H1 (cell line): Measurements from ENCODE around the gene SYNGR3. TPM values are rescaled to one million over a fixed set of nuclear protein-coding genes. Genes with fewer than 3 reads are reported as not detected.
A peak's percentile ranks its signal among the peaks of the same experiment; 100 is the strongest.
"Not testable (repeated sequence)": the region's sequence is repeated elsewhere in the genome, so short reads cannot be mapped to it uniquely, and the experiment has no call there.

Experiments
- CTCF ChIA-PET: fragments of 300-600 bp; sonication (Branson Sonifier 250); formaldehyde crosslinking; loops from one replicate; lab custom pipeline; 2021; ENCODE audit not compliant: partially characterized antibody; lab: Charles Lee
- POLR2A ChIA-PET: fragments of 300-600 bp; sonication (Branson Sonifier 250); formaldehyde crosslinking; loops from one replicate; lab custom pipeline; 2021; ENCODE audit warnings: inconsistent platforms; ENCODE audit not compliant: partially characterized antibody; lab: Charles Lee
- DNase-seq, 2 experiments: peaks; one replicate each; pipeline versions ENCODE4 v3.0.0 to v3.0.0-alpha.2; 2010 to 2022; ENCODE audit warnings: low spot score in 2 of 2, low read depth in 1 of 2, mixed read lengths in 1 of 2
- FAIRE-seq: peaks from 2 replicates; lab custom pipeline; 2011; peaks lifted over from hg19 to GRCh38; lab: Jason Lieb, UNC
- H2AFZ ChIP-seq: 2 replicates; pipeline ENCODE4 v1.8.1; 2012; ENCODE audit warnings: low read length, inconsistent platforms
- H2AK5ac ChIP-seq: 2 replicates; pipeline ENCODE4 v1.6.1; 2013; ENCODE audit warnings: low read depth, low read length
- H2BK120ac ChIP-seq: replicated peaks from 2 replicates; pipeline ENCODE3; 2013; ENCODE audit warnings: low read depth, low read length, inconsistent platforms
- H2BK12ac ChIP-seq: 2 replicates; pipeline ENCODE4 v1.6.1; 2013; ENCODE audit warnings: low read depth, low read length
- H2BK15ac ChIP-seq: 2 replicates; pipeline ENCODE4 v1.6.1; 2013; ENCODE audit warnings: low read length
- H2BK20ac ChIP-seq: 2 replicates; pipeline ENCODE4 v1.6.1; 2013; ENCODE audit warnings: low read length
- H2BK5ac ChIP-seq: 2 replicates; pipeline ENCODE4 v1.6.1; 2013; ENCODE audit warnings: low read depth, low read length
- H3K14ac ChIP-seq: 2 replicates; pipeline ENCODE4 v1.6.1; 2013; ENCODE audit warnings: inconsistent platforms; ENCODE audit not compliant: insufficient read length
- H3K18ac ChIP-seq: 2 replicates; pipeline ENCODE4 v1.6.1; 2013; ENCODE audit warnings: low read length; ENCODE audit errors: extremely low read depth
- H3K23ac ChIP-seq: 2 replicates; pipeline ENCODE4 v1.6.1; 2013; ENCODE audit warnings: inconsistent platforms; ENCODE audit not compliant: insufficient read length
- H3K23me2 ChIP-seq: 2 replicates; pipeline ENCODE4 v1.6.1; 2013; ENCODE audit warnings: low read depth, low read length
- H3K27ac ChIP-seq: 2 replicates; pipeline ENCODE4 v1.6.1; 2011; ENCODE audit warnings: low read depth, low read length, inconsistent platforms
- H3K27me3 ChIP-seq, 4 experiments: replicated peaks in 1 of 4; 1 replicate in 1 of 4; 2 replicates in 3 of 4; pipeline versions ENCODE4 v1.6.1 to v1.8.1; 2011 to 2013; ENCODE audit warnings: low read length in 3 of 4, mild to moderate bottlenecking in 3 of 4, inconsistent platforms in 2 of 4, mixed read lengths in 2 of 4, moderate library complexity in 1 of 4; ENCODE audit not compliant: control insufficient read depth in 3 of 4, insufficient read depth in 3 of 4; ENCODE audit errors: extremely low read depth in 1 of 4
- H3K36me3 ChIP-seq, 4 experiments: 2 replicates each; pipeline versions ENCODE4 v1.6.1 to v1.8.1; 2011 to 2013; ENCODE audit warnings: mild to moderate bottlenecking in 4 of 4, low read length in 3 of 4, moderate library complexity in 2 of 4, control low read depth in 1 of 4, inconsistent platforms in 1 of 4; ENCODE audit not compliant: insufficient read depth in 4 of 4, control insufficient read depth in 2 of 4
- H3K4ac ChIP-seq: replicated peaks from 2 replicates; pipeline ENCODE3; 2013; ENCODE audit warnings: low read length, low read depth, mixed read lengths, inconsistent platforms; ENCODE audit not compliant: insufficient read length
- H3K4me1 ChIP-seq, 4 experiments: replicated peaks in 1 of 4; 1 replicate in 1 of 4; 2 replicates in 3 of 4; pipeline versions ENCODE4 v1.6.1 to v1.8.1; 2011 to 2013; ENCODE audit warnings: low read length in 3 of 4, inconsistent platforms in 2 of 4, mixed read lengths in 1 of 4; ENCODE audit not compliant: insufficient read depth in 4 of 4, control insufficient read depth in 3 of 4
- H3K4me2 ChIP-seq, 2 experiments: 2 replicates each; pipeline versions ENCODE4 v1.6.1 to v1.8.1; 2011 to 2013; ENCODE audit warnings: low read depth in 2 of 2, low read length in 2 of 2, control low read depth in 1 of 2, inconsistent platforms in 1 of 2, mild to moderate bottlenecking in 1 of 2; ENCODE audit not compliant: insufficient read depth in 1 of 2
- H3K4me3 ChIP-seq, 4 experiments: fragments of 200-600, 300-600 bp in 1 of 4; sonication (generic), shearing (Covaris generic), sonication (Bioruptor Twin) in 1 of 4; 2 replicates each; pipeline versions ENCODE4 v1.5.1 to v1.8.1; 2011 to 2016; ENCODE audit warnings: low read length in 4 of 4, low read depth in 3 of 4, control low read depth in 2 of 4, inconsistent platforms in 2 of 4, mild to moderate bottlenecking in 2 of 4, mixed read lengths in 1 of 4, moderate library complexity in 1 of 4; ENCODE audit not compliant: insufficient read depth in 2 of 4; ENCODE audit errors: extremely low read depth in 1 of 4
- H3K56ac ChIP-seq: replicated peaks from 2 replicates; pipeline ENCODE3; 2013; ENCODE audit warnings: low read depth, mild to moderate bottlenecking, mixed read lengths, low read length, inconsistent platforms; ENCODE audit not compliant: insufficient read length
- H3K79me1 ChIP-seq: 2 replicates; pipeline ENCODE4 v1.6.1; 2013; ENCODE audit warnings: low read depth, low read length, control low read depth
- H3K79me2 ChIP-seq, 2 experiments: 2 replicates each; pipeline versions ENCODE4 v1.6.1 to v1.8.1; 2012 to 2013; ENCODE audit warnings: low read length in 2 of 2, mild to moderate bottlenecking in 2 of 2, inconsistent platforms in 1 of 2; ENCODE audit not compliant: insufficient read depth in 2 of 2, control insufficient read depth in 1 of 2
- H3K9ac ChIP-seq, 4 experiments: replicated peaks in 1 of 4; 1 replicate in 1 of 4; 2 replicates in 3 of 4; pipeline versions ENCODE4 v1.6.1 to v1.8.1; 2011 to 2013; ENCODE audit warnings: low read depth in 3 of 4, low read length in 3 of 4, control low read depth in 2 of 4, mild to moderate bottlenecking in 2 of 4, moderate library complexity in 2 of 4, inconsistent platforms in 1 of 4; ENCODE audit errors: extremely low read depth in 1 of 4
- H3K9me3 ChIP-seq, 2 experiments: 2 replicates each; pipeline versions ENCODE4 v1.6.1 to v1.8.1; 2012 to 2013; ENCODE audit warnings: mild to moderate bottlenecking in 2 of 2, moderate library complexity in 2 of 2, control low read depth in 1 of 2, inconsistent platforms in 1 of 2, low read depth in 1 of 2, low read length in 1 of 2, mixed read lengths in 1 of 2; ENCODE audit not compliant: insufficient read depth in 2 of 2
- H4K20me1 ChIP-seq, 2 experiments: replicated peaks in 1 of 2; 2 replicates each; pipeline versions ENCODE3 to v1.8.1; 2011 to 2013; ENCODE audit warnings: inconsistent platforms in 2 of 2, low read length in 2 of 2, mild to moderate bottlenecking in 1 of 2; ENCODE audit not compliant: insufficient read depth in 2 of 2, control insufficient read depth in 1 of 2
- H4K5ac ChIP-seq: 2 replicates; pipeline ENCODE4 v1.6.1; 2013; ENCODE audit warnings: low read length, low read depth, mixed read lengths, inconsistent platforms; ENCODE audit not compliant: insufficient read length
- H4K8ac ChIP-seq: 2 replicates; pipeline ENCODE4 v1.8.0; 2013; ENCODE audit warnings: mild to moderate bottlenecking, moderate library complexity, low read length, inconsistent platforms; ENCODE audit not compliant: insufficient read depth; ENCODE audit errors: extremely low read depth
- H4K91ac ChIP-seq: replicated peaks from 2 replicates; pipeline ENCODE3; 2013; ENCODE audit warnings: low read length, mixed read lengths, inconsistent platforms; ENCODE audit not compliant: insufficient read length
- POLR2A ChIP-seq, 2 experiments: IDR thresholded peaks; 1 replicate in 1 of 2; 2 replicates in 1 of 2; pipeline ENCODE4 v1.6.1; 2011; ENCODE audit warnings: low read depth in 2 of 2, low read length in 2 of 2, mild to moderate bottlenecking in 2 of 2; ENCODE audit errors: control extremely low read depth in 1 of 2
- POLR2AphosphoS5 ChIP-seq: IDR thresholded peaks from 2 replicates; pipeline ENCODE4 v1.6.1; 2011; ENCODE audit warnings: low read depth, low read length
- WGBS, 2 experiments: shearing (Covaris generic) in 1 of 2; methylation state at CpG; one replicate each; pipeline versions ENCODE4 v1.1.6 to v1.1.7; 2013 to 2015; ENCODE audit warnings: low lambda C conversion rate in 2 of 2, mixed read lengths in 2 of 2, inconsistent platforms in 1 of 2, low coverage in 1 of 2, missing lambda C conversion rate in 1 of 2; ENCODE audit not compliant: insufficient replicate concordance in 2 of 2, insufficient coverage in 1 of 2, insufficient read length in 1 of 2; ENCODE audit errors: extremely low coverage in 1 of 2, missing lambda C conversion rate in 1 of 2; 5-methylcytosine and 5-hydroxymethylcytosine counted together
- polyA plus RNA-seq, 7 experiments: library from polyadenylated mRNA; depleted of rRNA in 3 of 7; stranded (reverse) in 5 of 7; unstranded in 2 of 7; fragments of >200 nt in 5 of 7; fragments of 200-250 nt in 2 of 7; gene quantifications; 1 replicate in 5 of 7; 2 replicates in 1 of 7; 4 replicates in 1 of 7; pipeline versions ENCODE4 v1.2.1 to v1.2.3, GENCODE V29; 2011 to 2013; ENCODE audit warnings: missing spikeins in 2 of 7, mixed read lengths in 2 of 7
- total RNA-seq: library from RNA; stranded (reverse); fragmentation: NEBNext Ultra II Directional; extraction: Animal tissue kit (Norgen Biotek cat#: 25700); gene quantifications from 2 replicates; pipeline ENCODE4 v1.2.1, GENCODE V29; 2021

The SYNGR3 gene
- total and polyA plus RNA-seq, 2 of the 8 experiments (the other 6 are each of a cell fraction or from before 2014, with no cell fraction given) = 36.2 to 49.9 TPM

- H4K20me1 ChIP-seq = peaks cover 12 to 17% of the 10 kb centered on the region in 2 experiments
- H3K27me3 ChIP-seq, H3K18ac ChIP-seq, H3K27ac ChIP-seq, H3K14ac ChIP-seq, DNase-seq, H2AK5ac ChIP-seq, H2BK15ac ChIP-seq, H2BK120ac ChIP-seq, H2AFZ ChIP-seq, H2BK12ac ChIP-seq, H3K9me3 ChIP-seq, H3K56ac ChIP-seq, H3K23ac ChIP-seq, FAIRE-seq, CTCF ChIA-PET, H4K91ac ChIP-seq, H4K8ac ChIP-seq, H4K5ac ChIP-seq, H3K4ac ChIP-seq, H2BK20ac ChIP-seq: not testable (repeated sequence)
- peaks cover 17 to 34% (median 28%) of the 10 kb centered on the region in 4 experiments for H3K36me3 ChIP-seq
- peak overlapping the region; percentile 98 to 99 (median 98); a peak in 5 of 8 replicates for H3K4me3 ChIP-seq
- peak overlapping the region in 2 of 4 experiments; percentile 16 to 94; a peak in 2 of 7 replicates for H3K9ac ChIP-seq
- peaks cover 19% of the 10 kb centered on the region for H3K23me2 ChIP-seq
- H2BK5ac ChIP-seq = peak overlapping the region; percentile 71; the same call in 1 of the 2 replicates
- peaks cover 11% of the 10 kb centered on the region for H3K79me1 ChIP-seq
- 87% methylated on average over 35 of the region's 37 CpGs; no CpG with 5 or more reads in 1 of the 2 experiments for WGBS, 2 experiments
- H3K4me2 ChIP-seq = peak overlapping the region; percentile 99 to 100; a peak in 3 of 4 replicates
- peaks cover 0 to 22% (median 5%) of the 10 kb centered on the region in 4 experiments; a peak in 5 of 7 replicates for H3K4me1 ChIP-seq
- peak in 1 of 2 experiments; percentile 49; a peak in 1 of 3 replicates for TF ChIP-seq POLR2A (IDR thresholded peaks at IDR 0.05; ENCODE audit: control extremely low read depth in 1 of 2, low read depth in 2 of 2, low read length in 2 of 2)
- TF ChIP-seq POLR2AphosphoS5 = peak; percentile 83
- peaks cover 10 to 38% of the 10 kb centered on the region in 2 experiments for H3K79me2 ChIP-seq
- POLR2A ChIA-PET = interaction anchor here (0.6 to 19.8 kb wide), 25 partner anchors 8 to 193 kb away, joined by 3 to 736 read pairs (median 5); partner anchors contain the start of genes EME2, GFER, HAGH and MRPS34
Measured at GRCh38 chr16:1962161-1963153, 27.3 kb upstream of the SYNGR3 start.
